Cardiac fibroblast (primary cell): ENCODE measurements around the gene MCEE.

Source experiments
- DNase-seq, 2 donors: peaks; one replicate each; pipeline versions ENCODE4 v3.0.0 to v3.0.0-alpha.2; 2010; ENCODE audit warnings: low read depth in 2 of 2
- H3K4me3 ChIP-seq, 2 donors: replicated peaks in 1 of 2; 1 replicate in 1 of 2; 2 replicates in 1 of 2; pipeline ENCODE4 v1.5.1; 2011; ENCODE audit warnings: low read depth in 2 of 2, low read length in 2 of 2, mild to moderate bottlenecking in 2 of 2, moderate library complexity in 1 of 2
- TF ChIP-seq, protein P1 (sequence below): IDR thresholded peaks from one replicate; pipeline ENCODE4 v1.5.1; 2011; ENCODE audit warnings: low read depth, mild to moderate bottlenecking, low read length, inconsistent platforms

MCEE gene

GRCh38 chr2:71068218-71069035, 61.6 kb downstream of the MCEE start, which contains the start of gene NAGK:
Gene NAGK (plus strand): TSS chr2:71068648. CDS start chr2:71068684, 36 bp downstream.
- peak; percentile 96 to 98 for DNase-seq
- TF ChIP-seq, protein P1, sequence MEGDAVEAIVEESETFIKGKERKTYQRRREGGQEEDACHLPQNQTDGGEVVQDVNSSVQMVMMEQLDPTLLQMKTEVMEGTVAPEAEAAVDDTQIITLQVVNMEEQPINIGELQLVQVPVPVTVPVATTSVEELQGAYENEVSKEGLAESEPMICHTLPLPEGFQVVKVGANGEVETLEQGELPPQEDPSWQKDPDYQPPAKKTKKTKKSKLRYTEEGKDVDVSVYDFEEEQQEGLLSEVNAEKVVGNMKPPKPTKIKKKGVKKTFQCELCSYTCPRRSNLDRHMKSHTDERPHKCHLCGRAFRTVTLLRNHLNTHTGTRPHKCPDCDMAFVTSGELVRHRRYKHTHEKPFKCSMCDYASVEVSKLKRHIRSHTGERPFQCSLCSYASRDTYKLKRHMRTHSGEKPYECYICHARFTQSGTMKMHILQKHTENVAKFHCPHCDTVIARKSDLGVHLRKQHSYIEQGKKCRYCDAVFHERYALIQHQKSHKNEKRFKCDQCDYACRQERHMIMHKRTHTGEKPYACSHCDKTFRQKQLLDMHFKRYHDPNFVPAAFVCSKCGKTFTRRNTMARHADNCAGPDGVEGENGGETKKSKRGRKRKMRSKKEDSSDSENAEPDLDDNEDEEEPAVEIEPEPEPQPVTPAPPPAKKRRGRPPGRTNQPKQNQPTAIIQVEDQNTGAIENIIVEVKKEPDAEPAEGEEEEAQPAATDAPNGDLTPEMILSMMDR = no peak
- peak within 1 kb of the TSS; percentile 79 to 90 for H3K4me3 ChIP-seq

DNA sequence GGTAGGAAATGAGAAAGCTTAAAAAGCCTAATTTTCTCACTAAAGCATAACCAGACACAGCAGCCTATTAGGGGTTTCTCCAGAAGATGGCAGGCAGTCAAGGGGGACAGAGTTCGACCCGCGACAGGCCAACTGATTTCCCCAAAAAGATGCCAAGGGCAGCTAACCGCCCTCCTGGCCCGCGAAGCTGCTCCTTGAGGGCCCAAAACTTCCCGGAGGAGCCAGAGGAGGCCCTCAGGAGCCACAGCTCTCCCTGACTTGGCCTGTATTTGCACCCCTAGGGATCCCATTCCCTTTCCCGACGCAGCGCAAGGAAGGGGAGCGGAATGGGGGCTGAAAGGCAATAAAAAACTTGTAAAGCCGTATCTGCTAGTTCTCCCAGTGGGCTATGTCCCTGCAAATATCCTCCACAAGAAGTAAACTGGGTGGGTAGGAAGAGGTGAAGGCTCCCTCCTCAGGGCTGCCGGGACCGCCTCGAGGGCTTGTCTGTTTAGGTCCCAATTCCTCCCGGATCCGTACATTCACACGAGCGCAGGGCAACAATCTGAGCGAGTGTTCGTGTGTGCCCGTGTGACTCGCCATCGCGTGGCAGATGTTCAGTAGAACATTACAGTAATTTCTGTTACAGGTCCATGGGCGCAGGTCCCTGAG, 62.3 kb downstream of the MCEE start:
- TF ChIP-seq, protein P1 = peak; percentile 4
- DNase-seq = peak in 1 of 2 donors; percentile 35
- H3K4me3 ChIP-seq = peak overlapping the region; percentile 79 to 90

GRCh38 chr2:71066856-71067255, 63.2 kb downstream of the MCEE start:
- H3K4me3 ChIP-seq = no peak overlapping the region
- DNase-seq = no peak
- TF ChIP-seq, protein P1 = no peak

DNA sequence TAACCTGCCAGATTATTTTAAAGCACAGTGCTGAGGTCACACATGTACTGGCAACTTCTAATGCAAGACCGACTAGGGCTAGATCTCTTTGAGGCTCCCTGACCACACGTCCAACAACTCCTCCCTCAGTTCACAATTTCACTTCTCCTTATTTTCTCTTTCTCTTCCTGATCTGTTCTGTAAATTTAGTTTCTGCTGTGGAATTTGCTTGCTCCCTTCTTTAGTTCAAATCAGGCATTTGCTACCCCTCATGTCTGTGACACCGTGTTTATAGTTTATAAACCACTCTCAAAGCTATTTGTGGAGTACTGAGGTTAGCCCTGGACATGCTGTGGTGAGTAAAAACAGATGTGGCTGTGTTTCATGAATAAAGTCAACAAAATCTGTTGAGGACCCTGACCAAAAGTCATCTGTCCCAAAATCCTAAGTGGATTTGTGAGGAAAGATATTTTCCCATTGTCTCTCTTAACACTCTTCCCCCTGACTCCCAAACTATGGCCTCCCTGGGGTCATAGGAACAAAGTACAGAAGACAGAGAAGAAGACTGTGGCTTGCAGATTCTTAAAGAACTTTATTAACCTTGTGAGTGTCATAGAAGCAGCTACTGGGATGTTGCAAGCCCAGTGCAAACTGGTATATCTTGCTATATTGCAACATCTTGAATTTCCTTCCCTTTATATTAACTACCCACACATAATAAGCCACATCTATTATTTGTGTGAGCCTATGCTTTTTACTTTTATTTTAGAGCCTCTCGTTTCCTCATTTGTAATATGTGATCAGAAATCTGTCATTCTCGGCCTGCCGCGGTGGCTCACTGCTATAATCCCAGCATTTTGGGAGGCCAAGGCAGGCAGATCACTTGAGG, 65.0 kb downstream of the MCEE start:
- TF ChIP-seq, protein P1 = no peak
- H3K4me3 ChIP-seq = no peak overlapping the region
- no peak for DNase-seq

GRCh38 chr2:71064110-71064611, 65.9 kb downstream of the MCEE start:
- H3K4me3 ChIP-seq = no peak overlapping the region
- no peak for DNase-seq
- TF ChIP-seq, protein P1 = no peak

- H3K4me3 ChIP-seq = no peak overlapping the region
- TF ChIP-seq, protein P1 = no peak
- no peak for DNase-seq
Measured at GRCh38 chr2:71063216-71063615, 66.8 kb downstream of the MCEE start.
